ENCODE data around the gene SIX3.

DNA sequence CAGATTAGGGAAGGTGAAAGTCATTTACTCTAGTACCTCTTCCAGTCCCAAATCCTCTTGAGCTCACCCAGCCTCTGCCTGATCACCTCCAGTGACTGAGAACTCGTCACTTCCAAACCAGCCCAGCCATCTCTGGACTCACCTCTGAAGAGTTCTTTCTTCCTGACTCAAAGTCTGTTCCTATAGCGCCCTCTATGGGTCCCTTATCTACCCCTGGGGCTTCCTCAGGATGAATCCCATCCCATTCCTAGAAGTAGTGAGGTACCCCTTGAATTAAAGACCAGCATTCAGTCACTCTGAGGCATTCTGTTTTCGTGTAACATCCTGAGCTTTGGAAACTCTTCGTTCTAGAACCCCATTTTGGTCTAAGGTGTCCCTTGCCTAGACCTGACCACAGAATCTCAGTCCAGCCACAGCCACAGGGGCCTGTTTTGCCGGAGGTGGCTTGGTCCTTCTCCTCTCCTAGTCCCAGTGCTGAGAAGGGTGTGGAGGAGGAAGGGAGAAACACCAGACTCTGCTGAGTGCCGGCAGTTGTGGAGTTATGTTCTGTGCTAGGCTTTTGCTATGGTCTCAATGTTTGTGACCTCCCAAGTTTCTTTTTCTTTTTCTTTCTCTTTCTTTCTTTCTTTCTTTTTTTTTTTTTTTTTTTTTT lies 32.7 kb downstream of the SIX3 start:
- TF ChIP-seq, protein P1, sequence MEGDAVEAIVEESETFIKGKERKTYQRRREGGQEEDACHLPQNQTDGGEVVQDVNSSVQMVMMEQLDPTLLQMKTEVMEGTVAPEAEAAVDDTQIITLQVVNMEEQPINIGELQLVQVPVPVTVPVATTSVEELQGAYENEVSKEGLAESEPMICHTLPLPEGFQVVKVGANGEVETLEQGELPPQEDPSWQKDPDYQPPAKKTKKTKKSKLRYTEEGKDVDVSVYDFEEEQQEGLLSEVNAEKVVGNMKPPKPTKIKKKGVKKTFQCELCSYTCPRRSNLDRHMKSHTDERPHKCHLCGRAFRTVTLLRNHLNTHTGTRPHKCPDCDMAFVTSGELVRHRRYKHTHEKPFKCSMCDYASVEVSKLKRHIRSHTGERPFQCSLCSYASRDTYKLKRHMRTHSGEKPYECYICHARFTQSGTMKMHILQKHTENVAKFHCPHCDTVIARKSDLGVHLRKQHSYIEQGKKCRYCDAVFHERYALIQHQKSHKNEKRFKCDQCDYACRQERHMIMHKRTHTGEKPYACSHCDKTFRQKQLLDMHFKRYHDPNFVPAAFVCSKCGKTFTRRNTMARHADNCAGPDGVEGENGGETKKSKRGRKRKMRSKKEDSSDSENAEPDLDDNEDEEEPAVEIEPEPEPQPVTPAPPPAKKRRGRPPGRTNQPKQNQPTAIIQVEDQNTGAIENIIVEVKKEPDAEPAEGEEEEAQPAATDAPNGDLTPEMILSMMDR (IDR thresholded peaks at IDR 0.05), result peak; percentile 70
- TF ChIP-seq POLR2AphosphoS5 (IDR thresholded peaks at IDR 0.05; ENCODE audit: low read depth, low read length), result no peak
- no peak for TF ChIP-seq YY1 (IDR thresholded peaks at IDR 0.05; ENCODE audit: low read depth)
- no peak for TF ChIP-seq RFX5 (IDR thresholded peaks at IDR 0.05; ENCODE audit: low read length)
- TF ChIP-seq NRF1 (IDR thresholded peaks at IDR 0.05; ENCODE audit: low read depth, low read length), result no peak
- TF ChIP-seq RCOR1 (IDR thresholded peaks at IDR 0.05; ENCODE audit: low read length), result peak; percentile 31; the same call in 1 of the 2 replicates
- no peak for TF ChIP-seq EZH2phosphoT487 (IDR thresholded peaks at IDR 0.05; ENCODE audit: borderline replicate concordance, low read depth)
- TF ChIP-seq RAD21 (IDR thresholded peaks at IDR 0.05; ENCODE audit: low read length), result peak; percentile 90
- TF ChIP-seq CHD2 (IDR thresholded peaks at IDR 0.05; ENCODE audit: low read length, partially characterized antibody), result peak; percentile 30
- TF ChIP-seq SMC3 (IDR thresholded peaks at IDR 0.05; ENCODE audit: low read depth, low read length), result peak; percentile 46; the same call in 1 of the 2 replicates
- TF ChIP-seq EP300 (IDR thresholded peaks at IDR 0.05; ENCODE audit: borderline replicate concordance in 1 of 2, low read depth in 1 of 2, low read length in 1 of 2), result no peak
- TF ChIP-seq, protein P2, sequence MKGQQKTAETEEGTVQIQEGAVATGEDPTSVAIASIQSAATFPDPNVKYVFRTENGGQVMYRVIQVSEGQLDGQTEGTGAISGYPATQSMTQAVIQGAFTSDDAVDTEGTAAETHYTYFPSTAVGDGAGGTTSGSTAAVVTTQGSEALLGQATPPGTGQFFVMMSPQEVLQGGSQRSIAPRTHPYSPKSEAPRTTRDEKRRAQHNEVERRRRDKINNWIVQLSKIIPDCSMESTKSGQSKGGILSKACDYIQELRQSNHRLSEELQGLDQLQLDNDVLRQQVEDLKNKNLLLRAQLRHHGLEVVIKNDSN (IDR thresholded peaks at IDR 0.05; ENCODE audit: borderline replicate concordance, low read depth), result no peak
- TF ChIP-seq, protein P3, sequence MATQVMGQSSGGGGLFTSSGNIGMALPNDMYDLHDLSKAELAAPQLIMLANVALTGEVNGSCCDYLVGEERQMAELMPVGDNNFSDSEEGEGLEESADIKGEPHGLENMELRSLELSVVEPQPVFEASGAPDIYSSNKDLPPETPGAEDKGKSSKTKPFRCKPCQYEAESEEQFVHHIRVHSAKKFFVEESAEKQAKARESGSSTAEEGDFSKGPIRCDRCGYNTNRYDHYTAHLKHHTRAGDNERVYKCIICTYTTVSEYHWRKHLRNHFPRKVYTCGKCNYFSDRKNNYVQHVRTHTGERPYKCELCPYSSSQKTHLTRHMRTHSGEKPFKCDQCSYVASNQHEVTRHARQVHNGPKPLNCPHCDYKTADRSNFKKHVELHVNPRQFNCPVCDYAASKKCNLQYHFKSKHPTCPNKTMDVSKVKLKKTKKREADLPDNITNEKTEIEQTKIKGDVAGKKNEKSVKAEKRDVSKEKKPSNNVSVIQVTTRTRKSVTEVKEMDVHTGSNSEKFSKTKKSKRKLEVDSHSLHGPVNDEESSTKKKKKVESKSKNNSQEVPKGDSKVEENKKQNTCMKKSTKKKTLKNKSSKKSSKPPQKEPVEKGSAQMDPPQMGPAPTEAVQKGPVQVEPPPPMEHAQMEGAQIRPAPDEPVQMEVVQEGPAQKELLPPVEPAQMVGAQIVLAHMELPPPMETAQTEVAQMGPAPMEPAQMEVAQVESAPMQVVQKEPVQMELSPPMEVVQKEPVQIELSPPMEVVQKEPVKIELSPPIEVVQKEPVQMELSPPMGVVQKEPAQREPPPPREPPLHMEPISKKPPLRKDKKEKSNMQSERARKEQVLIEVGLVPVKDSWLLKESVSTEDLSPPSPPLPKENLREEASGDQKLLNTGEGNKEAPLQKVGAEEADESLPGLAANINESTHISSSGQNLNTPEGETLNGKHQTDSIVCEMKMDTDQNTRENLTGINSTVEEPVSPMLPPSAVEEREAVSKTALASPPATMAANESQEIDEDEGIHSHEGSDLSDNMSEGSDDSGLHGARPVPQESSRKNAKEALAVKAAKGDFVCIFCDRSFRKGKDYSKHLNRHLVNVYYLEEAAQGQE (IDR thresholded peaks at IDR 0.05; ENCODE audit: low read depth, low read length), result no peak
- TF ChIP-seq, protein P4, sequence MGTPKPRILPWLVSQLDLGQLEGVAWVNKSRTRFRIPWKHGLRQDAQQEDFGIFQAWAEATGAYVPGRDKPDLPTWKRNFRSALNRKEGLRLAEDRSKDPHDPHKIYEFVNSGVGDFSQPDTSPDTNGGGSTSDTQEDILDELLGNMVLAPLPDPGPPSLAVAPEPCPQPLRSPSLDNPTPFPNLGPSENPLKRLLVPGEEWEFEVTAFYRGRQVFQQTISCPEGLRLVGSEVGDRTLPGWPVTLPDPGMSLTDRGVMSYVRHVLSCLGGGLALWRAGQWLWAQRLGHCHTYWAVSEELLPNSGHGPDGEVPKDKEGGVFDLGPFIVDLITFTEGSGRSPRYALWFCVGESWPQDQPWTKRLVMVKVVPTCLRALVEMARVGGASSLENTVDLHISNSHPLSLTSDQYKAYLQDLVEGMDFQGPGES (IDR thresholded peaks at IDR 0.05; ENCODE audit: low read depth, low read length), result no peak
